CMK (cell line): Measurements from ENCODE around the gene TTC1.
"Not testable (repeated sequence)": the region's sequence is repeated elsewhere in the genome, so short reads cannot be mapped to it uniquely, and the experiment has no call there.

Experiments
- DNase-seq: peaks from one replicate; pipeline ENCODE4 v3.0.0-alpha.2; 2010; ENCODE audit warnings: low read depth

TTC1 gene

GRCh38 chr5:159995907-159996306, 13.0 kb upstream of the TTC1 start:
- no peak for DNase-seq

DNA sequence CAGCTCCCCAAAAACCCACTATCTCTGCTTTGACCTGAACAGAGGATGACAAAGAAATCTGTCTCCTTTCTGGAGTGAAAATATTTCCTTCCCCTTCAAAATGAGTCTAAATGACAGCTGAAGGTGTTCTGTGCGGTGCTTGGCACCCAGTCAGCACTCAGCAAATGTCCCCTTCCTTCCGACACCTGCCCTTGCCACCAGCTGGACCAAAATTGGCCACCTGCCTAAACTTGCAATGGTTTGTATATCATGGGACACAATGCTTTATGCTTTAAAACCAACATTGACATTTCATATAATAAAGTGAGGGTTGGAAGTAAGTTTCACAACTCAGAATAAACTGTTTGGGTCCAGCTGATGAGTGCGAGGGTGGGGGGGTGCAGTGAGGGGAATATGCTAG, 7.5 kb upstream of the TTC1 start:
- no peak for DNase-seq

DNA sequence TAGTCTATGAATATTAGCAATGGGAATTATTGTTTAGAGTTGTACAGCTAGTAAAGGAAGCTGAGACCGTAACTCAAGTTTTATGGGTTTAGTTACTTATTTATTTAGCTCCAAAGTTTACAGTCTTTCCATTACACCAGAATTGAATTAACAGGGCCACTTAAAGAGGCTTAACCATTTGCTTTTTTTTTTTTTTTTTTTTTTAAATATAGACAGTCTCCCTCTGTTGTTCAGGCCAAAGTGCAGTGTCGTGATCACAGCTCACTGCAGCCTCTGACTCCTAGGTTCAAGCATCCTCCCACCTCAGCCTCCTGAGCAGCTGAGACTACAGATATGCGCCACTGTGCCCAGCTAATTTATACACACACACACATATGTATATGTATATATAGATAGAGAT, 1.4 kb upstream of the TTC1 start:
- DNase-seq: no peak

GRCh38 chr5:160008529-160008876, 436 bp upstream of the TTC1 start:
- not testable (repeated sequence) for DNase-seq

DNA sequence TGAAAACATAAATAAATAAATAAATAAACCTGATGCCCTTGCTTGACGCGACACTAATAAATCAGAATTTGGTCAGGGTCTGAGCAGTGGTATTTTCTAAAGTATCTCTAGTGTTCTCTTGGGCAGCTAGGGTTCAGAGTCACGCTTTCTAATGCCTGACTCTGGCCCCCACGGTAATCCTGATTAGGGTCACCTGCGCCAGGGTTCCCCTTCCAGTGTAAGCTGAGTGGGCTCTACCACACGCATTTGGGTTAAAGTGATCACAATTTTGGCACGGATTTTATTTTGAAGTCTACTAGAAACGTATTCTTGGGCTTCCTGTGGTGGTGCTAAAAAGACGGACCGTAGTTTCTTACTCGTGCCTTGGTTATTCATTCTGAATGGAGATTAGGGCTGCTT, 651 bp downstream of the TTC1 start:
- no peak for DNase-seq

DNA sequence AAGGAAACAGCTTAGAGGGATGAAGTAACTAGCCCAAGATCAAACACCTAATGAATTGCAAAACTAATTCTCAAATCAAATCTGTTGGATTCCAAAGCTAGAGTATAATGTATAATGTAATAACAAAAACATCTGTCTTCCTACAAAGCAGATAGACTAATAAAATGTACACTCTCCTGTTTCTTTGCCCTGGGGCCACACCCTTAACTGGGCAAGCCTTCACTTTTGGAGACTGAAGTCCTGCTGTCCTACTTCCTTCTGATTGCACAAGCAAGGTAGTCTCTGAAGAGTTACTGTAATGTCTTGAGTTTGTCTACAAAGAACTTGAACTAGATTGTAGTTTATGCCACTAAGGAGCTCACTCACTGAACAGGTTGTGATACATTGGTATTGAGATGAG, 2.5 kb downstream of the TTC1 start:
- no peak for DNase-seq

DNA sequence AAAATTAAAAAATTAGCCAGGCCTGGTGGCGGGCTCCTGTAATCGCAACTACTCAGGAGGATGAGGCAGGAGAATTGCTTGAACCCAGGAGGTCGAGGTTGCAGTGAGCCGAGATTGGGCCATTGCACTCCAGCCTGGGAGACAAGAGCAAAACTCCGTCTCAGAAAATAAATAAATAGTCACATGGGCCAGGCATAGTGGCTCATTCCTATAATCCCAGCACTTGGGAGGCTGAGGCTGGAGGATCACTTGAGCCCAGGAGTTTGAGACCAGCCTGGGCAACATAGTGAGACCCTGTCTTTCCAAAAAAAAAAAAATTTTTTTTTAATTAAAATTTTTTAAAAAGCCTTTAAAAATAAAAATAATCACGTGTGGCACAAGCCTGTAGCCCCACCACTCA, 5.3 kb downstream of the TTC1 start:
- DNase-seq: not testable (repeated sequence)

GRCh38 chr5:160018945-160019625, 10.1 kb downstream of the TTC1 start:
- no peak for DNase-seq

DNA sequence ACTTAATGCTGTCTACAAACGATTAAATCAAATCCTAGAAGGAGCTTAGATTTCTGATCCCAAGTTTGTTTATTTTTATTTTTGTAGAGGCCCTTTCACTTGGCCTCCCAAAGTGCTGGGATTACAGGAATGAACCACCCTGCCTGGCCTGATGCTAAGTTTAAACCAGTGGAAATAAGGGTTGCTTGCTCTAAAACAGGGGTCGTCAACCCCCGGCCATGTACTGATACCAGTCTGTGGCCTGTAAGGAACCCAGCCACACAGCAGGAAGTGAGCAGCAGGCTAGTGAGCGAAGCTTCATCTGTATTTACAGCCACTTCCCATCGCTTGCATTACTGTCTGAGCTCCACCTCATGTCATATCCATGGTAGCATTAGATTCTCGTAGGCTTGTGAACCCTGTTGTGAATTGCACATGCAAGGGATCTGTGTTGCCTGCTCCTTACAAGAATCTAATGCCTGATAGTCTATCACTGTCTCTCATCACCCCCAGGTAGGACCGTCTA, 11.4 kb downstream of the TTC1 start:
- no peak for DNase-seq

GRCh38 chr5:160020964-160021363, 12.0 kb downstream of the TTC1 start:
- no peak for DNase-seq

DNA sequence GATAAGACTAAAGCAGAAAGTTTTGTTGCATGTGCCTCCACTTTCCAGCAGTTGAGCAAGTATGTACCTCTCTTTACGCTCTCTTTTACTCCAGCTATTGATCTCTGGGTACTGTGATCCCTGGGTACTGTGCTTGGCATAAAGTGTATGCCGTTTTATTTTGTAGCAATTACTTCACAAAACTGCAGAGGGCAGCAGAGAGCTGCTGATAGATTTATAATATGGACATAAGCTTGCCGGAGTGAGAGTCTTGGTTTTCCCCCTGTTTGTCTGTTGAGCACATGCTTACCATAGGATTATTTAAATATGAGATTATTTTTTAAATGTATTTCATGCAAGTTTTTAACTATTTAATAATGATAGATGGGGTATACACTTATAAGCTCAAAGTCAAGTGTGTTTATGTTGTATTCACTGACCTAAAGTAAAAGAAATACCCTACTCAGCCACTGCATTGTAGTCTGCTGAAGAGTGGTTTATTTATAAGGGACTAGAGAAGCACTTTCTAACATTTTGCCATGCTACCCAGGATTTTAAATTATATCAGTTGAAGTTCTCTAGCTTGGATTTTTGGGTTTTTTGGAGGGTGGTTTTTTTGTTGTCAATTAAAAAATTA, 13.0 kb downstream of the TTC1 start:
- peak; percentile 43 for DNase-seq

DNA sequence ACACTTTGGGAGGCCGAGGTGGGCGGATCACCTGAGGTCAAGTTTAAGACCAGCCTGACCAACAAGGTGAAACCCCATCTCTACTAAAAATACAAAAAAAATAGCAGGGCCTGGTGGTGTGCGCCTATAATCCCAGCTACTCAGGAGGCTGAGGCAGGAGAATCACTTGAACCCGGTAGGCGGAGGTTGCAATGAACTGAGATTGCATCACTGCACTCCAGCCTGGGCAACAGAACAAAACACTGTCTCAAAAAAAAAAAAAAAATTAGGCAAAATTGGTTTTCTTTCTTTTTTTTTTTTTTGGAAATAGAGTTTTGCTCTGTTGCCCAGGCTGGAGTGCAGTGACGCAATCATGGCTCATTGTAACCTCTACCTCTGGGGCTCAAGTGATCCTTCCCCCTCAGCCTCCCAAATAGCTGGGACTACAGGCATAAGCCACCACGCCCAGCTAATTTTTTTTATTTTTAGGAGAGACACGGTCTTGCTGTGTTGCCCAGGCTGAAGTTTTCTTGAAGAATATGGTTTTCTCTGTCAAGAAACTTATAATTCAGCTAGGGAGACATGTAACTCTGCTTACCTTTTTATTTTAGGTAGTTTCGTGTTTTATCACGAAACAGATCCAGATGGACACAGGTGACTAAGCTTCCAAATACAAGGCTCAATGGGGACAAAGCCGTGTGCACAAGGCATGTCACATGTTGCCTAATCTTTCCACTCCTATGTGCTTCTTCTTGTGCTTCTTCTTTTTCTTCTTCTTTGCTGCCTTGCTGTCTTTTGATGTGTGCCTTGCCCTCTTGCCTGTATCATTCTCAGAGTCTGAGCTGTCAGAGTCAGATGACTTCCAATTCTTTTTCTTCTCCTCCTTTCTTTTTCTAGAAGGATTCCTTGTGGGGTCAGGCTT, 14.3 kb downstream of the TTC1 start:
- no peak for DNase-seq

DNA sequence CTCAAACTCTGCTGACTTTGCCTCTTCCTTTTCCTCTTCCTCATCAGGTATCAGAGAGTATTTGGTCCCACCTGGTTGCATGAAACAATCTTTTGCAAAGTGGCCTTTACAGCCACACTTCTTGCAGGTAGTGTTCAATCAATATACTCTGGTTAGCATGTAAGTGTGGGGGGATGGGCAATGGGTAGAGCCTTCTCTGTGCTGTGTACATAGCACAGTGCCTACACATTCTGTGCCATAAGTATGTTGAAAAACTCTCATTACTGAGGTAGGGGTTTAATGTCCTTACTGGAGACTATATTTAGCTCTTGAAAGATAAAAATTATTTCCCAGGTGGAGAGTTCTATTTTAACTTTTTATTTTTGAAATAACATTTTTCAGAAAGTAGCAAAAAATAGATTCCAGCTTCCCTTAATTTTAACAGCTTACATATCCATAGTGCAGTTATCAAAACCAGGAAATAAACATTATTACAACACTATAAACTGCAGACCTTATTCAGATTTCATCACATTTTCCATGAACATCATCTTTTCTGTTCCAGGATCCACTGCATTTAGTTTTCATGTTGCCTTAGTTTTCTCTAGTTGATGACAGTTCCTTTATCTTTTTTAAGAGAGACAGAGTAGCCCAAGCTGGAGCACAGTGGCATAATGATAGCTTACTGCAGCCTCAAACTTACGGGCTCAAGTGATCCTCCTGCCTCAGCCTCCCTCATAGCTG, 15.1 kb downstream of the TTC1 start:
- DNase-seq: no peak

DNA sequence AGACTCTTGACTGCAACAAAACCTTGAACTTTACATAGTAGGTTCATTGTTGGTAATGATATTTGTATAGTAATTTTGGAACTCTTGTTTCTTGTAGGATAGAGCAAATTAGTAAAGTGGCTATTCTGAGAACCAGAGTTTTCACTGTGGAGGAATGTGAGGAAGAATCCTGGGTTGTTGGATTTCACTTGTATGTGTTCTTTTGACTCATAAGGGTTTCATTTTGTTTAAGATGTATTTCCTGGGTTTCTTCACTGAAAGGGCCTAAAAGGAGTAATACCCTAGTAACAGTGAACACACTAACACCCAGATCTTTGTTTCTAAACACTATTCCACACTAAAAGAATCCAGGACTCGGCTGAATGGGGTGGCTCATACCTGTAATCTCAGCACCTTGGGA, 20.1 kb downstream of the TTC1 start:
- DNase-seq: no peak

GRCh38 chr5:160029540-160030139, 20.7 kb downstream of the TTC1 start:
- DNase-seq: no peak

DNA sequence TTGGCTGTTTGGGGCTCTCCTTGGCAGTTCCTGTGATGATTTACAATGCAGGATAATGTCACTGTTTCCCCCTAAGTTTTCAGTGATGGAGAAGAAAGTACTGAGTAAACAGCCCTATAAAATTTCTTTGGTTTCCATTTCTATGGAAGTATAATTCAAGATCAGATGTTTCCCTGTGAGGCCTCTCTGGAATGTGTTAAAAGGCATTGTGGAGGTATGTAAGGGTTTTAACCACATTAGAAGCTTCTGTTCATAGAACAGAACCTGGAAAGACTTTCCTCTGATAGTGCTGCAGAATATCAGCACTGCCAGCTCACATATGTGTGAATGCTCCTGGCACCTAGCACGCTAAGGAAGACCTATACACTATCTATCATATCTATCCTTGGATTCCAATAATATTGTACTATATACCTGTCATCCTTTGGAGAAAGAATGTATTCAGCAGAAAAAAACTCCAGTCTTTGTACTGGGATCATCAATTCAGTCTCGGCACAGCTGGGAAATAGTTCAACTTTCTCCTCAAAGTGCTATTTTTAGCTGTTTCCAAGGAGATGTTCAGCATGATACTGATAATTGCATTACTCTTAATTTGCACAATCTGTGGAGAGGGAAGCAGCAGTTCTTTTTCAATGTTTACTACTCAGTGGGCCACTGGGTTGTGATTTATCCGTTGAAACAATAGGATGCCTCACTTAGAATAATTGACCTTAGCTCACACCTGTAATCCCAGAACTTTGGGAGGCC, 21.9 kb downstream of the TTC1 start:
- DNase-seq: no peak

- no peak for DNase-seq
Observed at GRCh38 chr5:160033546-160034252, 24.8 kb downstream of the TTC1 start.

- no peak for DNase-seq
Observed at GRCh38 chr5:160036243-160036642, 27.3 kb downstream of the TTC1 start.

GRCh38 chr5:160036884-160037283, 27.9 kb downstream of the TTC1 start:
- no peak for DNase-seq

GRCh38 chr5:160039810-160040470, 31.0 kb downstream of the TTC1 start:
- DNase-seq: no peak
